Trophoblast cell (in vitro differentiated cells and primary cell): ENCODE measurements around the gene TIGAR.

Source experiments
- DNase-seq, 2 donors: peaks; one replicate each; pipeline ENCODE4 v3.0.0-alpha.2; 2016
- H2AFZ ChIP-seq: 2 replicates; pipeline ENCODE4 v1.6.1; 2013; ENCODE audit warnings: low read length, moderate library complexity, mild to moderate bottlenecking; ENCODE audit not compliant: insufficient read depth, poor library complexity
- H2AK5ac ChIP-seq: 2 replicates; pipeline ENCODE4 v1.6.1; 2013; ENCODE audit warnings: mild to moderate bottlenecking, low read length
- H2BK120ac ChIP-seq: 2 replicates; pipeline ENCODE4 v1.6.1; 2013; ENCODE audit warnings: low read length, mild to moderate bottlenecking, moderate library complexity; ENCODE audit not compliant: insufficient read depth, poor library complexity
- H2BK12ac ChIP-seq: 2 replicates; pipeline ENCODE4 v1.6.1; 2013; ENCODE audit warnings: mild to moderate bottlenecking, low read length, moderate library complexity
- H2BK5ac ChIP-seq: 2 replicates; pipeline ENCODE4 v1.6.1; 2013; ENCODE audit warnings: low read length, low read depth, moderate library complexity, mild to moderate bottlenecking; ENCODE audit not compliant: poor library complexity
- H3K14ac ChIP-seq: 2 replicates; pipeline ENCODE4 v1.6.1; 2013; ENCODE audit warnings: mild to moderate bottlenecking, low read length
- H3K18ac ChIP-seq: 2 replicates; pipeline ENCODE4 v1.6.1; 2013; ENCODE audit warnings: mild to moderate bottlenecking, low read length
- H3K23ac ChIP-seq: 2 replicates; pipeline ENCODE4 v1.6.1; 2013; ENCODE audit warnings: low read length
- H3K27ac ChIP-seq: 2 replicates; pipeline ENCODE4 v1.5.1; 2013; ENCODE audit warnings: low read depth, mild to moderate bottlenecking, inconsistent platforms, low read length, moderate library complexity
- H3K27me3 ChIP-seq: 2 replicates; pipeline ENCODE4 v1.6.1; 2013; ENCODE audit warnings: inconsistent platforms, mild to moderate bottlenecking, low read length, moderate library complexity; ENCODE audit not compliant: insufficient read depth
- H3K36me3 ChIP-seq, 2 experiments: 1 replicate in 1 of 2; 2 replicates in 1 of 2; pipeline ENCODE4 v1.6.1; 2013; ENCODE audit warnings: low read length in 2 of 2, mild to moderate bottlenecking in 2 of 2, moderate library complexity in 1 of 2; ENCODE audit not compliant: insufficient read depth in 2 of 2, control insufficient read depth in 1 of 2
- H3K4ac ChIP-seq: 2 replicates; pipeline ENCODE4 v1.6.1; 2013; ENCODE audit warnings: low read depth, mild to moderate bottlenecking, low read length, moderate library complexity
- H3K4me1 ChIP-seq, 2 experiments: 1 replicate in 1 of 2; 2 replicates in 1 of 2; pipeline ENCODE4 v1.6.1; 2013; ENCODE audit warnings: low read length in 2 of 2, mild to moderate bottlenecking in 2 of 2, moderate library complexity in 1 of 2; ENCODE audit not compliant: insufficient read depth in 2 of 2, control insufficient read depth in 1 of 2
- H3K4me2 ChIP-seq: 2 replicates; pipeline ENCODE4 v1.6.1; 2013; ENCODE audit warnings: inconsistent platforms, mild to moderate bottlenecking, low read length, moderate library complexity
- H3K4me3 ChIP-seq: 2 replicates; pipeline ENCODE4 v1.5.1; 2013; ENCODE audit warnings: mild to moderate bottlenecking, low read depth, low read length, inconsistent platforms
- H3K79me1 ChIP-seq: one replicate; pipeline ENCODE4 v1.6.1; 2013; ENCODE audit warnings: low read length
- H3K79me2 ChIP-seq: 2 replicates; pipeline ENCODE4 v1.6.1; 2013; ENCODE audit warnings: low read length, mild to moderate bottlenecking; ENCODE audit not compliant: control insufficient read depth, insufficient read depth, poor library complexity
- H3K9ac ChIP-seq: 2 replicates; pipeline ENCODE4 v1.6.1; 2013; ENCODE audit warnings: mild to moderate bottlenecking, low read length
- H3K9me3 ChIP-seq: 2 replicates; pipeline ENCODE4 v1.6.1; 2013; ENCODE audit warnings: low read depth, mild to moderate bottlenecking, control low read depth, inconsistent platforms, low read length; ENCODE audit not compliant: insufficient read depth
- H4K12ac ChIP-seq: 2 replicates; pipeline ENCODE4 v1.6.1; 2013; ENCODE audit warnings: low read depth, mild to moderate bottlenecking, low read length, moderate library complexity
- H4K8ac ChIP-seq: 2 replicates; pipeline ENCODE4 v1.6.1; 2013; ENCODE audit warnings: low read depth, mild to moderate bottlenecking, low read length, moderate library complexity
- H4K91ac ChIP-seq: one replicate; pipeline ENCODE4 v1.6.1; 2013; ENCODE audit warnings: low read depth, mild to moderate bottlenecking, low read length, moderate library complexity
- WGBS: extraction: QIAGEN DNeasy Blood & Tissue Kit; methylation state at CpG from one replicate; pipeline ENCODE4 v1.1.7; 2013; ENCODE audit warnings: missing lambda C conversion rate; ENCODE audit not compliant: insufficient read length, insufficient coverage; ENCODE audit errors: extremely low coverage; 5-methylcytosine and 5-hydroxymethylcytosine counted together

Gene TIGAR

DNA sequence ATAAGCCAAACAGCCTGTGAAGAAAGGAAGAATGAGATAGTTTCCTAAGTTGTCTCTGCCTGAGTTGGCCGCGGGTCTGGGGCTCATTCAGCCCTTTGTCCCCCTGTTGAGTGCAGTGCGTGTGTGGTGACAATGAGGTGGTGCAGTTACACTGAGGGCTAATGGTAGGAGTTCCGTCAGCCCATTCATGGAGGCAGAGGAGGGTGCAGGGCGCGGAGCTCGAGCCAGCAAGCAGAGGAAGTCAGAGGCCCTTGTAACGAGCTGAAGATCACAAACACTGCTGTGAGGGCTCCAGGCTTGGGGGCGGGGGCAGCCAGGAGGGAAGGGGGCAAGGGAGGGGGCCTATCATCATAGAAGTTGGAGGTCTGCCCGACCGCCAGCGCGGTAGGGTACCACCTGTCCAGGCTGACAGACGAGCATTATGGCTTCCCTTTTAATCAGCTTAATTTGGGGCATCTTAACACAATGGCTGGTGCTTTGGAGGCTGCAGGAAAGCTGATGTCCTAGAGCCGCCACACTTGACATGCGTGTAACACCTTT is 27.0 kb upstream of the TIGAR start:
- Histone ChIP-seq H2BK5ac (no peak overlapping the region), H3K9ac (no peak overlapping the region), H2AFZ (no peak overlapping the region), H3K23ac (no peak overlapping the region), H4K91ac (no peak overlapping the region), H3K36me3 (peaks cover 61 to 78% of the 10 kb centered on the region in 2 experiments), H2AK5ac (no peak overlapping the region), H3K4me1 (peaks cover 11 to 13% of the 10 kb centered on the region in 2 experiments), H4K8ac (no peak overlapping the region), H2BK120ac (no peak overlapping the region), H3K27ac (no peak overlapping the region), H3K79me1 (no peaks in the 10 kb centered on the region), H3K27me3 (no peaks in the 10 kb centered on the region), H3K79me2 (peaks cover 2% of the 10 kb centered on the region), H3K14ac (no peak overlapping the region), H3K18ac (no peak overlapping the region), H3K4me3 (no peak overlapping the region), H3K4me2 (no peak overlapping the region), H2BK12ac (no peak overlapping the region), H3K4ac (no peak overlapping the region), H4K12ac (no peak overlapping the region), H3K9me3 (no peaks in the 10 kb centered on the region)
- DNase-seq = no peak
- WGBS = no CpG with 5 or more reads among the region's 16 CpGs

DNA sequence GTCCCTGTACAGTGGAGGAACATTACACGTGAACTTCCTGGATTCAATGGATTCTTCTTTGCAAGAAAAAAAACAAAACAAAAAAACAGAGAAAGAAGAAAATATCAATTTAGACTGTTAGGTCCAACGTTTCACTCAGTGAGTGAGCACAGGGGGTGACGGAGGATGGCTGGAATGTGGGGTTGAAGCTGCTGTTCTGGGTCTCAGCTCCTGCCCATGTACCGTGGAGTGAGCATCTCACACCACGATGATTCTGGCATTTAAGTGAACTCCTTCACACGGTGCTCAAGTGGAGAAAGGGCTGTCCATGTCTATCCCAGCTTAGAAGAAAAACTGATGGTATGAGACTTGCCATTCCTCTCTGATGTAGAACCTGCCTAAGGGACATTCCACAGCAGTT is 24.3 kb upstream of the TIGAR start:
- no peaks in the 10 kb centered on the region for H3K79me1 ChIP-seq
- no peaks in the 10 kb centered on the region for H3K79me2 ChIP-seq
- H3K4me1 ChIP-seq = peaks cover 0 to 2% of the 10 kb centered on the region in 2 experiments
- no peak overlapping the region for H2AK5ac ChIP-seq
- H3K4me2 ChIP-seq = no peak overlapping the region
- no peak overlapping the region for H2BK12ac ChIP-seq
- H4K91ac ChIP-seq = no peak overlapping the region
- DNase-seq = no peak
- H3K36me3 ChIP-seq = peaks cover 50 to 68% of the 10 kb centered on the region in 2 experiments
- no peak overlapping the region for H3K9ac ChIP-seq
- H3K9me3 ChIP-seq = peaks cover 2% of the 10 kb centered on the region
- H3K23ac ChIP-seq = peak overlapping the region; percentile 7
- H2BK120ac ChIP-seq = no peak overlapping the region
- H3K4me3 ChIP-seq = no peak overlapping the region
- no peak overlapping the region for H3K14ac ChIP-seq
- H3K27me3 ChIP-seq = no peaks in the 10 kb centered on the region
- WGBS = no CpG with 5 or more reads among the region's 6 CpGs
- no peak overlapping the region for H2AFZ ChIP-seq
- no peak overlapping the region for H4K12ac ChIP-seq
- H2BK5ac ChIP-seq = no peak overlapping the region
- H4K8ac ChIP-seq = no peak overlapping the region
- no peak overlapping the region for H3K4ac ChIP-seq
- no peak overlapping the region for H3K27ac ChIP-seq
- no peak overlapping the region for H3K18ac ChIP-seq

DNA sequence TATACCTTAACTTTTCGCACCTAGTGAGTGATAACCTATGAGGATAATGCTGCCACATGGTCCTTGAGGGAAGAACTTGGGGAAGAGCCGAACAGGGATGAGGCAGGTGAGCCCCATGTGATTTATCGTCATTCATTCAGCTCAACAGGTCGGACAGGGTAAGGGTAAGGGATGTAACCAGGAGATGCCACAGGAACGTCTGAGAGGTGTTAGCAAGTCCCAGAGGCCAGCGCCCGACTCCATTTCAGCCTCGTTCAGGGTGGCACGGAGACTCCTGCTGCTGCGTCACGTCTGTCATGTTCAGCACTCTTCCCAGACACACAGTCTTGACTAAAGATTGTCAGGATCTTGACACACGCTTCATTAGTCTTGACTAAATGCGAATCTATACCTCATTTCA is 23.4 kb upstream of the TIGAR start:
- Histone ChIP-seq H3K4me1 (peaks cover 0 to 2% of the 10 kb centered on the region in 2 experiments), H4K91ac (no peak overlapping the region), H3K9me3 (peaks cover 2% of the 10 kb centered on the region), H3K27ac (no peak overlapping the region), H3K18ac (no peak overlapping the region), H2BK120ac (no peak overlapping the region), H3K79me1 (no peaks in the 10 kb centered on the region), H3K9ac (no peak overlapping the region), H4K12ac (no peak overlapping the region), H4K8ac (no peak overlapping the region), H3K23ac (no peak overlapping the region), H3K4ac (no peak overlapping the region), H3K4me3 (no peak overlapping the region), H3K36me3 (peaks cover 51 to 70% of the 10 kb centered on the region in 2 experiments), H3K14ac (no peak overlapping the region), H2BK12ac (no peak overlapping the region), H3K27me3 (no peaks in the 10 kb centered on the region), H3K79me2 (no peaks in the 10 kb centered on the region), H2AK5ac (no peak overlapping the region), H3K4me2 (no peak overlapping the region), H2AFZ (no peak overlapping the region), H2BK5ac (no peak overlapping the region)
- no CpG with 5 or more reads among the region's 13 CpGs for WGBS
- DNase-seq = no peak

DNA sequence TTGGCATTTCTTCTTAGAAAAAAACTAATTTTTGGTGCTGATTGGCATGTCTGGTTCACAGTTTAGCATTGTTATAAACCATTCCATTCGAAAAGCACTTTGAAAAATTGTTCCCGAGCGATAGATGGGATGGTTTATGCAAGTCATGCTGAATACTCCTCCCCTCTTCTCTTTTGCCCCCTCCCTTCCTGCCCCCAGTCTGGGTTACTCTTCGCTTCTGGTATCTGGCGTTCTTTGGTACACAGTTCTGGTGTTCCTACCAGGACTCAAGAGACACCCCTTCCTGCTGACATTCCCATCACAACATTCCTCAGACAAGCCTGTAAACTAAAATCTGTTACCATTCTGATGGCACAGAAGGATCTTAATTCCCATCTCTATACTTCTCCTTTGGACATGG is 20.1 kb upstream of the TIGAR start:
- no peak overlapping the region for H3K9ac ChIP-seq
- no peak overlapping the region for H2BK12ac ChIP-seq
- H3K4me3 ChIP-seq = no peak overlapping the region
- H3K23ac ChIP-seq = no peak overlapping the region
- H3K79me2 ChIP-seq = no peaks in the 10 kb centered on the region
- H2AFZ ChIP-seq = no peak overlapping the region
- H3K18ac ChIP-seq = no peak overlapping the region
- no peak overlapping the region for H3K4me2 ChIP-seq
- H2BK120ac ChIP-seq = no peak overlapping the region
- WGBS = no CpG with 5 or more reads among the region's 5 CpGs
- H2BK5ac ChIP-seq = no peak overlapping the region
- H3K4me1 ChIP-seq = peaks cover 0 to 2% of the 10 kb centered on the region in 2 experiments
- H4K12ac ChIP-seq = no peak overlapping the region
- no peak for DNase-seq
- H3K27ac ChIP-seq = no peak overlapping the region
- no peaks in the 10 kb centered on the region for H3K79me1 ChIP-seq
- no peak overlapping the region for H4K91ac ChIP-seq
- H4K8ac ChIP-seq = no peak overlapping the region
- H3K36me3 ChIP-seq = peaks cover 43 to 60% of the 10 kb centered on the region in 2 experiments
- no peak overlapping the region for H3K14ac ChIP-seq
- H3K9me3 ChIP-seq = peaks cover 2% of the 10 kb centered on the region
- no peaks in the 10 kb centered on the region for H3K27me3 ChIP-seq
- no peak overlapping the region for H2AK5ac ChIP-seq
- H3K4ac ChIP-seq = no peak overlapping the region
